Midbrain (tissue), 1 donor: ENCODE data around the gene AKAP1.
"Not testable (repeated sequence)": the region's sequence is repeated elsewhere in the genome, so short reads cannot be mapped to it uniquely, and the experiment has no call there.

Experiments
- DNase-seq: peaks from one replicate; lab custom pipeline; 2025; lab: John Stamatoyannopoulos, UW

The AKAP1 gene

DNA sequence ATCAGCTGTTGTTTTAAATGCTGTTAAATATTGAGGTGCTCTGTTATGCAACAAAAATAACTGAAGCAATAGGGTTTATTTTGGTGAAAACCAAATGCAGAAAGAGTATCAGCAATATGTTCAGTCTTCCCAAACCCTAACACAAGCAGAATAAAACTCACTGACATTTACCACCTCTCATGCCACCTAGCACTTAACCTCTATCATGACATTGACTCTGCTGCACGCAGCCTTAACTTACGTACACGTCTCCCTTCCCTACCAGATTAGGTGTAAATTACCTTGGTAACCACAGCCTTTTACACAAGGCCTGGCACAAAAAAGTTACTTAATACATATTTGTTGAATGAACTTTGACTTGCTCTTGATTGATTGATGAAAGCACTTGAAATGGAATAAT lies 9.9 kb upstream of the AKAP1 start:
- DNase-seq: no peak

DNA sequence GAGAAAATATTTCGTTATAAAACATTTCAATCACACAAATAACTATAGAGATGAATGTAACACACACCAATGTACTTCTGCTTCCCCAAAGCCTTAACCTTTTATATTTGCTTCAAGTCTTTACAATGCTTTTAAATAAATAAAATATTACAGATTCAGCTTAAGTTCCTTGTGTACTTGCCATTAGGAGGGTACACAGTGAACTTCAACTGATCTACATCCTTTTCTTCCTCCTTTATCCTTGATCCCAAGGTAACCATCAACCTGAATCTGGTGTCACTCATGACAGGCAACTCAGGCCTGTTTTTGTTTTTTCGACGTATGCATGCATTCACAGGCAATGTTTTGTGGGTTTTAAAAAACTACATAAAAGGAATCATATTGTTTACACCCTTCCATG lies 9.3 kb upstream of the AKAP1 start:
- no peak for DNase-seq

GRCh38 chr17:57077000-57077399 lies 8.0 kb upstream of the AKAP1 start:
- no peak for DNase-seq

- no peak for DNase-seq
These were observed 6.8 kb upstream of the AKAP1 start for GRCh38 chr17:57078274-57078673.

DNA sequence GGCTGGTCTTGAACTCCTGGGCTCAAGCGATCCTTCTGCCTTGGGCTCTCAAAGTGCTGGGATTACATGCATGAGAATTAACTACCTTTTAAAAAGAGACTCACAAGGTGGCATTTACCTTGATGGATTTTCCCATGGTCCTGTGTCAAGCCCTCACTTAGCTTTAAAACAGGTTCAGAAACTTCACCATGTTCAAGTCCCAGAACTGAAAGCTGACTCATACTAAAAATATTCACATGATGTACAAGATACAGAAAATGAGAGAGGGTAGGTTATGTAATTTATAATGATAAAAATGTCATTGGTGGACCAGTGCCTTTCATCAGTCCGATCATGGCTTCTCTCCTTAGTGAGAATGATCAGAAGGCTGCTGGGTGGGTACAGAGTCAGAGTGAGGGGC lies 4.3 kb upstream of the AKAP1 start:
- DNase-seq: no peak

GRCh38 chr17:57082441-57082840 lies 2.6 kb upstream of the AKAP1 start:
- DNase-seq: no peak

DNA sequence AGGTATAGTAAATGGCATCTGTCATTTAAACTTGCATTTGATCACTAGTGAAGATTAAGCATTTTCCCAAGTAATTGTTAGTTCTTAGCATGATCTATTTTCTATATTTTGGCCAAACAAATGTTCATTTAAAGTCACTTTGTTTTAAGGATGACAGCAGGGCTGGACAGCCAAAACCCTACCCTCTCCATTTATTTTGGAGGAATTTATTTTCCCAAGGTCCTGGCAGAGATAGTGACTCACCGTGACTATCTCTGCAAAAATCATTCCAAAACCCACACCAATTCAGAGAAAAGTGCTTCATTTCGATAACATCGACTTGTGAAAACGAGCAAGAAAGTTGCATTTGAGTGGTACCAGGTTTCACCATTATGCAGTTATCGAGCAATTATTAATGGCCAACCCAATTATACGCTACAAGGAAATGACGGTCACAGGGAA lies 665 bp upstream of the AKAP1 start:
- no peak for DNase-seq

- DNase-seq: peak; percentile 67
These were observed 512 bp downstream of the AKAP1 start for GRCh38 chr17:57085448-57086068.

DNA sequence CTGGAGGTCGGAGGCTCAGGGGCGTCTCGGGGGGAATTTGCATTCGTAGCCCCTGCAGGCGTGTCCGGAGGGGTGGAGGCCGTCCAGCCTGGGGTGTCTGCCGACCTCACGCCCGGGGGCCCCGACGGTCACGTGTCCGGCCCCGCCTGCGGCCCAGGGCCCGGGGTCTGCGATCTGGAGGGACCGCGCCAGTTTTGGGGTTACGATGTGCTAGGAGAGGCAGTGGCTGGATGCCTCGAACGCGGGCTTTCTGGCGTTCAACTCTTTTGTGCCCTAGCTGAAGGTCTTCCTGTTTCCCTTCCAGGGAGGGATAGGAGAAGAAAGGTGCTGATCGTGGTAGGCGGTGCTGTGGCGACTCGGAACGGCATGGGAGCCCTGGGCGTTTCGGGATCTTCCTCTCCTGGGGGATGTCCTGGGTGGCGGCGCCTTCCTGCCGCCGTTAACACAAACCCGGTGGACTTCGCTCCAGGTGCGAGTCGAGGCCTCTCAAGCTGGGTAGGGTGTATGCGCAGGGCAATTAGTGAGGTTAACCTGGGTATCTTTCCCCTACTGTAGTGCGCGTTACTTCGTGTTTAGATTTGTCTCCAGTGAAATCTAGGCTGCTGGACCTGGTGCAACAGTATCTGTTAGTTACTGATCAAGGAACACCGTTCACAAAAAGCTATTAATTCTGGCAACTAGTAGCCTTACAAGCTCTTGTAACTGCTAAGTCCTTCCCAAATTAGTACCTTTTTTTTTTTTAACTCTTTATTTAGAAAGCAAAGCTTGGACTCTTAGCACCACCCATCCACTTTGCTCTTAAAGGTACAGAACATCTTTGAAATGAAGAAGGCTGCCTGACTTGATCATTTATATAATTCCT lies 1.3 kb downstream of the AKAP1 start:
- peak; percentile 47 for DNase-seq

- DNase-seq: no peak
These were observed 3.3 kb downstream of the AKAP1 start for GRCh38 chr17:57088298-57088697.

GRCh38 chr17:57089391-57089790 lies 4.3 kb downstream of the AKAP1 start:
- DNase-seq: no peak

DNA sequence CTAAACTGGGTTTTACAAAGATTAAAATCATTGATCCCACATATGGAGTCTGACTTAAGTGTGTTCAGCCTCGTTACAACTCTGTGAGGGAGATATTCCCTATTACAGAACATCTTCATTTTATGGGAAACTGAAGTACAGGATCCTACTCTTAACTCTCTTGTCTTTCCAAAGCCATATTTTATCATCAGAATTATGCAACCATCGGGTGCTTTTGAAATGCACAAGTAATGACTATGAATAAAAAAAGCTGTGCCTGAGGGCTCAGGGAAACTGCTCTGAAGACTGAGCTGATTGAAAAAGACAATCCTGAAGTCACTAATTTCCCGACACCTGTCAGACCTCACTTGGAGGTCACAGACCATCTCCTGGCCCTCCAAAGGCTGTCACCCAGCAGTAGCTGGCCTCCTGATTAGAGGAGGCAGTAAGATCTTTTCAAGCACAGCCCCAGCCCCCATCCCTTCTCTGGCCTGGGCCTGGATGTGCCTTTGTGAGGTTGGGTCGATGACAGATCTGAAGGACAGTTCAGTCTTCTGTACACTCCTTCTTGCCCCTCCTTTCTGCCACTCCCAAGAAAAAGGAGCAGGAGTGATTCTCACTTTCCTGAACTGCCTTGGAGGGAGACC lies 5.6 kb downstream of the AKAP1 start:
- DNase-seq: no peak

DNA sequence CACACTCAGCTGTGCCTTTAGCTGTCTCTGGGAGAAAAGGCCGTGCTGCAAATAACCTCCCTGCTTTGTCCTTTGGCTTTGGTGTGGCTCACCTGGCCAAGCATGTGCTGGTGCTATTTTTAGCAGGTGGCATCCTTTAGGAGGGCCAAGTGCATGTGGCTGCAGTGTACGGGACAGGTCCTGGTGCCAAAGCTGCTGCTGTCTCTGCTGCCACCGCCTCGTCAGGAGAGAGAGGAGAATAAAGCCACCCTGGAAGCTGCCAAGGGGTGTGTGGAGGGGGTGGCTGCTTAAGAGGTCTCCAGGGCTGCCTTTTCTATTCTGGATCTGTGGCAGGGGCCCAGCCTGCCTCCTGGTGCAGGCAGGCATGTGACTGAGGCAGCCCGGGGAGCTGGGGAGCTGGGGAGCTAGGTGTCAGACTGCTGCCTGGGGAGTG lies 6.2 kb downstream of the AKAP1 start:
- DNase-seq: peak; percentile 51

- no peak for DNase-seq
These were observed 7.1 kb downstream of the AKAP1 start for GRCh38 chr17:57092171-57092570.

DNA sequence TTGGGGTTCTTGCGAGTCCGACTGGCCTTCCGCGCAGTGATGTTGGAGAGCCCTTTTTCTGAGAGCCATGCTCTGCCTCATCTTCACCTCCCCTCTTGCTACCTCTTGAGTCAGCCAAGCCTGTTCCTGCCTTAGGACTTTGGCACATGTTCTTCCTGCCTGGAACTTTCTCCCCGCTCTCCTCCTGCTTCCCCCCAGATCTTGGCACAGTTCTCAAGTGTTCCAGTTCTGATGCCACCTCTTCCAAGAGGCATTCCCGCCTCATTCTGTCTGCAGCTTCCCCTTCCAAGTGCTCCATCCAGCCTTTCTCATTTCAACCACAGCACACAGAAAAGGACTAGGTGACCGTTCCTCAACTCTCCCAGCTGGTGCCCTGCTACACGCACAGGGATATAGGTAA lies 7.7 kb downstream of the AKAP1 start:
- peak; percentile 25 for DNase-seq

DNA sequence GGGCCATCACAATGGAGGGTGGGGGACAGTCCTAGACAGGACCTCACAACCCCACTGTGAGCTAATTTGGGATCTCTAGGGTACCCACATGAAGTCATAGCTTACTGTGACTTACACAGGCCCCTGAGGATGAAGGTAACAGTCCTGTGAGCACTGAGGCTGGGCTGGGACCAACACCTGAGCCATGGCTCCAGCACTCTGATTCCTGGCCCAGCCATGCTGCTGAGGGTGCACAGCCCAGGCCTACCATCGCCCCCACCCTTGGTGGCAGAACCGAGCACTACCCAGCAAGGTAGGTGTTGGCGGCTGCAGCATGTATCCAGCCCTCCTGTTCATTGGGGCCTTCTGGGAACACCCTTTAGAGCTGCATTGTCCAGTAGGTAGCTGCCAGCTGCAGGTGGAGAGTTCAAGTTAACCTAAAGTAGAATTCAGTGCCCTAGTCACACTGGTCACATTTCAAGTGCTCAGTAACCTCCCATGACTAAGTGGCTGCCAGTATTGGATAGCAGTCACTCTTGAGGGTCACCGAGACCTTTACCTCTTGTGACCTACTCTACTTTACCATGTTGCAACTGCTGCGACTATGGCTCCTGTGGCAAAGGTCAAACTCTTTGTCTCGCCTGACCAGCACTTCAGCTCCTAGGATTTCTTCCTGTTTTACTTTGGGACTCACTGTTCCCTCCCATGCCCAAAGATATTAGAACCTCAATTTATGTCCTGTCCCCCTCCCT lies 11.6 kb downstream of the AKAP1 start:
- no peak for DNase-seq

DNA sequence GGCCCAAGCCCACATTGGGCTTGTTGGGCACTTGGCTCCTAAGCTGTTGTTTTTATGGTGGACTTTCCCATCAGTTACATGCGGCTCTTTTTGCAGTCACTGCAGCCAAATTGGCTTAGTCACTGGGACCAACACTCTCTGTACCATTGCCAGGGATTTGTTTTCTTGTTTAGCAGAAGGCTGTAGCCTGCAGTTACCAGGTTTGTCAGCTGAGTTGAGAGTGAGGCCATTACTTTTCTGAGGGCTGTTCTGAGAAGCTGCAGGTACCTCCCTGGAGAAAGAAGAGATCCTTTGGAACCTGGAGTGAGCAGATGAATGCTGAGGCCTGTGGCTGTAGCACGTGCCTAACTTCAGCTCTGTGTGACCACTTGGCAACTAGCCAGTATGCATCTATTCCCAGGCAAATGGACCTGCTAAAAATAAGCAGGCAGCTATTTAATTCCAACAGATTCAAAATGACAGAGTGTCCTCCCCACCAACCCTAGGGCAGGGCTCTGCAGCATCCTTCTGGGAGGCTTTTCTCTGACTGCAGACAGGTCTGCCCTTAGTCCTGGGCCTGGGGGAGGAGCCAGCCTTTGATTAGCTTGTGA lies 12.9 kb downstream of the AKAP1 start:
- peak; percentile 54 for DNase-seq

GRCh38 chr17:57099165-57099564 lies 14.1 kb downstream of the AKAP1 start:
- DNase-seq: no peak

GRCh38 chr17:57102122-57102521 lies 17.1 kb downstream of the AKAP1 start:
- no peak for DNase-seq

DNA sequence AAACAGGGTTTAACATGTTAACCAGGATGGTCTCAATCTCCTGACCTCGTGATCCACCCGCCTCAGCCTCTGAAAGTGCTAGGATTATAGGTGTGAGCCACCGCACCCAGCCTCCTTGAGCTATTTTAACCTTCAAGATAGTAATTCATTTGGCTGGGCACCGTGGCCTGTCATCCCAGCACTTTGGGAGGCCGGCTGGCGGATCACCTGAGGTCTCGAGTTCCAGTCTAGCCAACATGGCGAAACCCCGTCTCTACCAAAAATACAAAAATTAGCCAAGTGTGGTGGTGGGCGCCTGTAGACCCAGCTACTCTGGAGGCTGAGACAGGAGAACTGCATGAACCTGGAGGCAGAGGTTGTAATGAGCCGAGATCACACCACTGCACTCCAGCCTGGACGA lies 17.6 kb downstream of the AKAP1 start:
- DNase-seq: not testable (repeated sequence)

GRCh38 chr17:57104461-57105175 lies 19.6 kb downstream of the AKAP1 start:
- no peak for DNase-seq
